Endothelial cell of umbilical vein (primary cell): Measurements from ENCODE around the gene ZNRF3. TPM values are rescaled to one million over a fixed set of nuclear protein-coding genes. Genes with fewer than 3 reads are reported as not detected.

Experiments
- BruUV-seq: library from RNA; stranded (reverse); fragments of 400-500 nt; replicated peaks from 2 replicates; lab custom pipeline; 2021; lab: Mats Ljungman, UMichigan
- CTCF ChIA-PET: fragments of 300-600, 350-600 bp; sonication (Branson Sonifier 250); formaldehyde crosslinking; loops from one replicate; lab custom pipeline; 2021; ENCODE audit warnings: antibody characterized with exemption, inconsistent platforms; lab: Charles Lee
- POLR2A ChIA-PET: fragments of 300-600, 350-600 bp; sonication (Branson Sonifier 250); formaldehyde crosslinking; loops from one replicate; lab custom pipeline; 2021; ENCODE audit warnings: antibody characterized with exemption, inconsistent platforms; lab: Charles Lee
- DNase-seq: peaks from one replicate; pipeline ENCODE4 v3.0.0-alpha.2; 2011; ENCODE audit warnings: low read depth, low spot score
- FAIRE-seq: peaks from 2 replicates; lab custom pipeline; 2011; peaks lifted over from hg19 to GRCh38; lab: Jason Lieb, UNC
- H2AFZ ChIP-seq: 2 replicates; pipeline ENCODE4 v1.6.0; 2012; ENCODE audit warnings: low read depth, low read length, control low read depth, inconsistent platforms
- H3K27ac ChIP-seq: 2 replicates; pipeline ENCODE4 v1.5.1; 2011; ENCODE audit warnings: low read depth, mild to moderate bottlenecking, control low read depth, low read length, moderate library complexity; ENCODE audit not compliant: insufficient read depth
- H3K27me3 ChIP-seq, 2 experiments: 2 replicates each; pipeline versions ENCODE4 v1.6.0 to v1.6.1; 2011; ENCODE audit warnings: low read length in 2 of 2, mixed read lengths in 1 of 2; ENCODE audit not compliant: control insufficient read depth in 2 of 2, insufficient read depth in 2 of 2
- H3K36me3 ChIP-seq, 2 experiments: 2 replicates in 1 of 2; 3 replicates in 1 of 2; pipeline ENCODE4 v1.5.1; 2011; ENCODE audit warnings: low read length in 2 of 2, mild to moderate bottlenecking in 1 of 2, moderate library complexity in 1 of 2; ENCODE audit not compliant: control insufficient read depth in 2 of 2, insufficient read depth in 2 of 2; ENCODE audit errors: extremely low read depth in 1 of 2
- H3K4me1 ChIP-seq: 3 replicates; pipeline ENCODE4 v1.5.1; 2011; ENCODE audit warnings: mild to moderate bottlenecking, low read length; ENCODE audit not compliant: control insufficient read depth, insufficient read depth; ENCODE audit errors: extremely low read depth
- H3K4me2 ChIP-seq: 2 replicates; pipeline ENCODE4 v1.6.1; 2011; ENCODE audit warnings: low read length, control low read depth, mixed read lengths; ENCODE audit not compliant: insufficient read depth
- H3K4me3 ChIP-seq, 3 experiments: fragments of 200-600 bp in 1 of 3; sonication (generic), shearing (Covaris generic) in 1 of 3; replicated peaks in 1 of 3; 2 replicates each; pipeline ENCODE4 v1.5.1; 2011 to 2016; ENCODE audit warnings: control low read depth in 3 of 3, low read length in 3 of 3, mild to moderate bottlenecking in 2 of 3, inconsistent platforms in 1 of 3, low read depth in 1 of 3, moderate library complexity in 1 of 3; ENCODE audit not compliant: insufficient read depth in 1 of 3
- H3K79me2 ChIP-seq: 2 replicates; pipeline ENCODE4 v1.6.0; 2012; ENCODE audit warnings: low read length, inconsistent platforms; ENCODE audit not compliant: control insufficient read depth, insufficient read depth
- H3K9ac ChIP-seq: replicated peaks from 2 replicates; pipeline ENCODE3; 2011; ENCODE audit warnings: low read length, control low read depth; ENCODE audit not compliant: insufficient read depth; ENCODE audit errors: extremely low read depth
- H3K9me1 ChIP-seq: replicated peaks from 3 replicates; pipeline ENCODE4 v1.6.0; 2011; ENCODE audit warnings: mild to moderate bottlenecking, low read length; ENCODE audit not compliant: control insufficient read depth, insufficient read depth; ENCODE audit errors: extremely low read depth
- H3K9me3 ChIP-seq: replicated peaks from 2 replicates; pipeline ENCODE4 v1.5.1; 2012; ENCODE audit warnings: low read length, inconsistent platforms; ENCODE audit not compliant: control insufficient read depth, insufficient read depth
- H4K20me1 ChIP-seq: replicated peaks from 2 replicates; pipeline ENCODE3; 2011; ENCODE audit warnings: mild to moderate bottlenecking, low read length; ENCODE audit not compliant: control insufficient read depth, insufficient read depth; ENCODE audit errors: extremely low read depth
- CTCF ChIP-seq, 2 donors: IDR thresholded peaks; 1 replicate in 1 of 2; 2 replicates in 1 of 2; pipeline ENCODE4 v1.5.1; 2011; ENCODE audit warnings: low read length in 2 of 2, mild to moderate bottlenecking in 2 of 2, moderate library complexity in 2 of 2, control low read depth in 1 of 2, inconsistent platforms in 1 of 2, low read depth in 1 of 2; ENCODE audit not compliant: insufficient read depth in 1 of 2; ENCODE audit errors: extremely low read depth in 1 of 2
- EZH2 ChIP-seq: IDR thresholded peaks from 2 replicates; pipeline ENCODE4 v1.6.1; 2012; ENCODE audit warnings: borderline replicate concordance, low read depth, mild to moderate bottlenecking, moderate library complexity, low read length, inconsistent platforms; ENCODE audit not compliant: severe bottlenecking
- FOS ChIP-seq: IDR thresholded peaks from 2 replicates; pipeline ENCODE4 v1.6.1; 2011; ENCODE audit warnings: mild to moderate bottlenecking, low read length, moderate library complexity, borderline replicate concordance; ENCODE audit not compliant: insufficient read depth
- GATA2 ChIP-seq: IDR thresholded peaks from 2 replicates; pipeline ENCODE4 v1.7.0; 2011; ENCODE audit warnings: low read depth, mild to moderate bottlenecking, moderate library complexity, mixed read lengths, low read length; ENCODE audit not compliant: insufficient read length, insufficient read depth
- JUN ChIP-seq: IDR thresholded peaks from 2 replicates; pipeline ENCODE4 v1.6.1; 2011; ENCODE audit warnings: borderline replicate concordance, low read depth; ENCODE audit not compliant: insufficient read length, insufficient read depth
- MAX ChIP-seq: IDR thresholded peaks from 2 replicates; pipeline ENCODE4 v1.6.1; 2011; ENCODE audit not compliant: insufficient read depth, insufficient read length
- MYC ChIP-seq: IDR thresholded peaks from one replicate; pipeline ENCODE4 v1.6.1; 2011; ENCODE audit warnings: mild to moderate bottlenecking, low read depth, low read length
- POLR2A ChIP-seq: IDR thresholded peaks from 2 replicates; pipeline ENCODE4 v1.6.1; 2012; ENCODE audit warnings: low read depth, mild to moderate bottlenecking, control low read depth, low read length
- POLR2AphosphoS5 ChIP-seq: IDR thresholded peaks from 2 replicates; pipeline ENCODE4 v1.6.1; 2012; ENCODE audit warnings: low read depth, mild to moderate bottlenecking, control low read depth, low read length, moderate library complexity; ENCODE audit not compliant: insufficient read depth
- dilution Hi-C: fragments of 300-500 bp; cut with MboI; formaldehyde crosslinking; loops from one replicate; pipeline ENCODE4 v1.15.0; 2019; ENCODE audit warnings: low sequenced_read_pairs; ENCODE audit not compliant: extremely low pct_ligation_motif_present
- intact Hi-C: fragments of 100-400 bp; cut with micrococcal nuclease; formaldehyde crosslinking; loops from one replicate; pipeline ENCODE4 v1.10.0; 2022
- polyA plus RNA-seq, 4 experiments: library from polyadenylated mRNA; depleted of rRNA in 3 of 4; stranded (reverse) in 3 of 4; unstranded in 1 of 4; fragments of >200 nt; gene quantifications; 2 replicates each; pipeline versions ENCODE4 v1.2.1 to v1.2.3, GENCODE V29; 2011 to 2012; ENCODE audit warnings: missing spikeins in 1 of 4
- total RNA-seq: library from RNA; stranded (reverse); gene quantifications from 2 replicates; pipeline ENCODE4 v1.2.3, GENCODE V29; 2021

The ZNRF3 gene
- total and polyA plus RNA-seq, 2 donors (not counting 3 experiments of a cell fraction or from before 2014, with no cell fraction given) = 2.7 to 5.2 TPM

- dilution Hi-C loops (loop anchor here (25.0 kb wide), 1 partner anchor 112 kb away; no protein-coding TSS in a partner anchor), intact Hi-C loops (no loop called here)
- H2AFZ ChIP-seq = no peak overlapping the region
- no peak overlapping the region for H3K27ac ChIP-seq
- H3K27me3 ChIP-seq = no peaks in the 10 kb centered on the region
- H3K9me1 ChIP-seq = no peaks in the 10 kb centered on the region
- H3K9me3 ChIP-seq = no peaks in the 10 kb centered on the region
- H3K4me2 ChIP-seq = no peak overlapping the region
- H3K9ac ChIP-seq = no peak overlapping the region
- no peaks in the 10 kb centered on the region for H3K79me2 ChIP-seq
- POLR2A ChIA-PET = no interaction called here
- no peak overlapping the region for H3K4me3 ChIP-seq
- no peaks in the 10 kb centered on the region for H3K36me3 ChIP-seq
- TF ChIP-seq MYC = no peak
- no peak for TF ChIP-seq GATA2
- TF ChIP-seq JUN = no peak
- no peak for TF ChIP-seq FOS
- no peak for TF ChIP-seq CTCF (IDR thresholded peaks at IDR 0.05; ENCODE audit: extremely low read depth in 1 of 2, insufficient read depth in 1 of 2, low read depth in 1 of 2, low read length in 2 of 2)
- TF ChIP-seq POLR2A = no peak
- no peak for TF ChIP-seq POLR2AphosphoS5
- no peak for TF ChIP-seq MAX
- TF ChIP-seq EZH2 = no peak
- H3K4me1 ChIP-seq = no peaks in the 10 kb centered on the region
- BruUV-seq = no TSS peak
- FAIRE-seq (no peak), DNase-seq (no peak)
- CTCF ChIA-PET = no interaction called here
- no peaks in the 10 kb centered on the region for H4K20me1 ChIP-seq
Observed at GRCh38 chr22:28900379-28900925, 17.1 kb downstream of the ZNRF3 start.
